Activated CD4-positive, alpha-beta memory T cell treated with anti-CD3 and anti-CD28 coated beads, Interleukin-2, amount 10 ng/mL, durations not matched to agents 7 days and 5 days (primary cell): ENCODE measurements around the gene CYTH2. TPM values are rescaled to one million over a fixed set of nuclear protein-coding genes. Genes with fewer than 3 reads are reported as not detected.
"Not testable (repeated sequence)": the region's sequence is repeated elsewhere in the genome, so short reads cannot be mapped to it uniquely, and the experiment has no call there.

ENCODE experiments used
- CTCF ChIA-PET: fragments of 350-600 bp; sonication (Branson Sonifier 250); formaldehyde crosslinking; loops from one replicate; lab custom pipeline; 2021; ENCODE audit warnings: antibody characterized with exemption, inconsistent platforms; lab: Charles Lee
- POLR2A ChIA-PET: fragments of 350-600 bp; sonication (Branson Sonifier 250); formaldehyde crosslinking; loops from one replicate; lab custom pipeline; 2021; ENCODE audit warnings: antibody characterized with exemption; lab: Charles Lee
- DNase-seq: peaks from one replicate; pipeline ENCODE4 v3.0.0-alpha.2; 2020
- H3K27ac Mint-ChIP-seq: one replicate; pipeline ENCODE4 v1.8.0; 2021; ENCODE audit warnings: mild to moderate bottlenecking, mixed read lengths
- H3K27me3 Mint-ChIP-seq: one replicate; pipeline ENCODE4 v1.8.0; 2021; ENCODE audit warnings: mixed read lengths
- H3K36me3 Mint-ChIP-seq: one replicate; pipeline ENCODE4 v1.8.0; 2021; ENCODE audit warnings: low read depth, mixed read lengths
- H3K4me1 Mint-ChIP-seq: one replicate; pipeline ENCODE4 v1.8.0; 2021; ENCODE audit warnings: mixed read lengths
- H3K4me3 Mint-ChIP-seq: one replicate; pipeline ENCODE4 v1.8.0; 2021; ENCODE audit warnings: mild to moderate bottlenecking, mixed read lengths
- H3K9me3 Mint-ChIP-seq: one replicate; pipeline ENCODE4 v1.8.0; 2021; ENCODE audit warnings: mixed read lengths
- total RNA-seq, 2 experiments: library from RNA; stranded (reverse); gene quantifications; one replicate each; pipeline ENCODE4 v1.2.3, GENCODE V29; 2021

CYTH2 gene
- total RNA-seq, 2 experiments from 2014 or later: 53.2 to 55.3 TPM

DNA sequence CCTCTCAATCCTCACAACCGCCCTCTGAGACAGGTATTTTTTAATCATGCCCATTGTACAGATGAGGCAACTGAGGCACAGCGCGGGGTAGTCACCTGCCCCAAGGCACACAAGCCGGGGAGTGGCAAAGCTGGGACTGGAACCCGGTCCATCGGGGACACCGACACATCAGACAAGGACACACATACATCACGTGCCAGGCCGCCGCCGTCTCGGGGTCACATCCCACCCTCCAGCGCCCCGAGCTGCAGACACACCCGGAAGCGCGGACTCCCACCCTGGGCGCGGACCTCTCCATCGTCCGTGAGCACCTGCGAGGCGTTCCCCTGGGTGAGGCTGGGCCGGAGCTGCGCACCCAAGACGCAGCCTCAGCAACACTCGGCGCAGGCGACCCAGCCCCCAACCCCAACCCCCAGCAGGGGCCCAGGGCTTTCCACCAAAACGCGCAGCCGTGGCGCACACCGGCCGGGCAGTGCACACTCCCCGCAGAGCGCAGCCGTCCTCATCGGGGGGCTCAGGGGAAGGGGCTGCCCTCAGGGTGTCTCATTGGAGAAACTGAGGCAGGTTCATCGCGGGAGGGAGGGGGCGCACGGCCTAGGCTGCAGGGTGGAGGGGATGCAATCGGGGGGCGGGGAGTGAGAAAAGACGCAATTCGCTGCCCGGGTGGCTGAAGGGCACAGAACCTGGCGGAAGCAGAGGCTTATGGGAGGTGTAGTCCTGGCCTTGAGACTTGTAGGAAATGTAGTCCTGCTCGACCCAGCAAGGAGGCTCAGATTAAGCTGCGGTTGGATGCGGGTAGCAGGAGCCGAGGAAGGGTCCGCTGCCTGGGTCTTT lies 44.3 kb downstream of the CYTH2 start:
- Mint-ChIP-seq H3K4me3 (no peak overlapping the region), H3K27me3 (no peaks in the 10 kb centered on the region), H3K36me3 (no peaks in the 10 kb centered on the region), H3K27ac (peak overlapping the region; percentile 53), H3K9me3 (no peaks in the 10 kb centered on the region), H3K4me1 (peaks cover 19% of the 10 kb centered on the region)
- ChIA-PET CTCF (interaction anchor here (1.1 to 2.3 kb wide), 3 partner anchors 71 to 123 kb away, joined by 3 to 13 read pairs (median 4); no protein-coding TSS in a partner anchor), POLR2A (interaction anchor here (0.6 to 2.4 kb wide), 9 partner anchors 10 to 253 kb away, joined by 3 to 10 read pairs (median 3); no protein-coding TSS in a partner anchor)
- peak; percentile 78 for DNase-seq

DNA sequence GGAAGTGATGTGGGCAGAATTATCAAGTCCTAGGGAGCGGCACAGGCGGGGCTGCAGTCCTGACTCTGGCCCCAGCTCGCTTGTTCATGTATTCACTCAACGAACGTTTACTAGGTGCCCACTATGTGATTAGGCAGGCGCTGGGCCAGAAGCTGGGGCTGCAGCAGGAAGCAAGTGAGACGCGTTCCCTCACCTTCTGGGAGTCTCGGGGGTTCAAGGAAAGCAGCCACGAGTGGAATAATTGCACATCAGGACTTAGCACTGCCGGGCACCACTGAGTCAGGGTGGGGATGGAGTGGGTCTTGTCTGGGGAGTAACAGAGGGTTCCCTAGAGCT lies 44.9 kb downstream of the CYTH2 start:
- DNase-seq: no peak
- Mint-ChIP-seq H3K4me1 (peaks cover 19% of the 10 kb centered on the region), H3K9me3 (no peaks in the 10 kb centered on the region), H3K36me3 (no peaks in the 10 kb centered on the region), H3K27ac (no peak overlapping the region), H3K27me3 (no peaks in the 10 kb centered on the region), H3K4me3 (no peak overlapping the region)
- CTCF ChIA-PET: interaction anchor here (1.1 to 2.3 kb wide), 3 partner anchors 70 to 123 kb away, joined by 3 to 13 read pairs (median 4); no protein-coding TSS in a partner anchor
- POLR2A ChIA-PET: interaction anchor here (0.6 to 2.4 kb wide), 8 partner anchors 9 to 254 kb away, joined by 3 to 10 read pairs (median 3); no protein-coding TSS in a partner anchor

DNA sequence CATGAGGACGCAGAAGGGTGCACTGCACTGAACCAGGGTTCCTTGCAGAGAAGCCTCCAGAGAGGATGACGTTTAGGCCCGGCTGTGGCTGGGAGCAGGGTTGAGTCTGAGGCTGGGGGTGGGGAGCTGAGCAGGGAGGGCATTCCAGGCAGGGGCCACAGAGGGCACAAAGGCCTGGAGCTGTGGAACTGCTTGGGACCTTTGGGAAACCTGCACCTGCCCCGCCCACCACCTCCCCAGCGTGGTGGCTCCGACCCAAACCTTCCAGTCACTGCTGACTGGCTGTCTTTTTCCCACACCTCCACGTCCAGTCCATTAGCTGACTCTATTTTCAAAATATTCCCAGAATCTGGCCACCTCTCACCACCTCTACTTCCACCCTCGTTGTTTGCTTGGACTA lies 47.4 kb downstream of the CYTH2 start:
- Mint-ChIP-seq H3K27me3 (no peaks in the 10 kb centered on the region), H3K9me3 (no peaks in the 10 kb centered on the region), H3K27ac (no peak overlapping the region), H3K36me3 (no peaks in the 10 kb centered on the region), H3K4me1 (peaks cover 8% of the 10 kb centered on the region), H3K4me3 (no peak overlapping the region)
- DNase-seq: no peak
- POLR2A ChIA-PET: no interaction called here
- CTCF ChIA-PET: interaction anchor here (0.9 to 1.2 kb wide), 2 partner anchors 9 to 10 kb away, joined by 3 read pairs; no protein-coding TSS in a partner anchor

DNA sequence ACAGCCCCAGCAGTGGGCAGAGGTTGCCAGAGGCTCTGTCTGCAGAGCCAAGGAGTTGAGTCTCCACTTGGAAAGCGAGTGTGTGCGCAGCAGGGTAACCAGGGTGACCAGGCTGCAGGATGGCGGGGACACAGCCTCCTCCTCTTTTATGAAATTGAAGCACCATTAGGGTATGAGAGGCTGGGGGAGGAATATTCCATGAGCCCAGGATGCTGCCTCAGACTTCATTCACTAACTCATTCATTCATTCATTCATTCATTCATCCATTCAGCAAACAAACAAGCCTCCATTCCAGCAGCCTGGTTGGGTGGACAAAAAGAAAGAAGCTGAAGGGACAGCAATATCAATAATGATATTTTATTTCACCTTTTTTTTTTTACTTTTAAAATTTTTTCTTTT lies 49.0 kb downstream of the CYTH2 start:
- ChIA-PET CTCF (interaction anchor here (1.1 to 1.6 kb wide), 4 partner anchors 12 to 70 kb away, joined by 3 to 6 read pairs (median 4); no protein-coding TSS in a partner anchor), POLR2A (no interaction called here)
- Mint-ChIP-seq H3K4me1 (peaks cover 8% of the 10 kb centered on the region), H3K27me3 (peaks cover 2% of the 10 kb centered on the region), H3K9me3 (no peaks in the 10 kb centered on the region), H3K36me3 (no peaks in the 10 kb centered on the region), H3K4me3 (no peak overlapping the region), H3K27ac (no peak overlapping the region)
- DNase-seq: no peak

DNA sequence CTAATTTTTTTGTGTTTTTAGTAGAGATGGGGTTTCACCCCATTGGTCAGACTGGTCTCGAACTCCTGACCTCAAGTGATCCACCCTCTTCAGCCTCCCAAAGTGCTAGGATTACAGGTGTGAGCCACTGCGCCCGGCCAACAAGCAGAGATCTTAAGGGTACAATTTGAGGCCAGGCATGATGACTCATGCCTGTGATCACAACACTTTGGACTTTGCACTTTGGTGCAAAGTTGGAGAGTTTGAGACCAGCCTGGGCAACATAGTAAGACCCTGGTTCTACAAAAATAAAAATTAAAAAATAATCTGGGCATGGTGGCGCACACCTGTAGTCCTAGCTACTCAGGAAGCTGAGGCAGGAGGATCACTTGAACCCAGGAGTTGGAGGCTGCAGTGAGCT lies 50.3 kb downstream of the CYTH2 start:
- not testable (repeated sequence) for H3K4me1 Mint-ChIP-seq, H3K27ac Mint-ChIP-seq, H3K27me3 Mint-ChIP-seq, H3K9me3 Mint-ChIP-seq, DNase-seq, H3K4me3 Mint-ChIP-seq, H3K36me3 Mint-ChIP-seq
- ChIA-PET CTCF (interaction anchor here (0.6 to 1.3 kb wide), 4 partner anchors 65 to 69 kb away, joined by 3 to 4 read pairs (median 3); no protein-coding TSS in a partner anchor), POLR2A (interaction anchor here (0.6 kb wide), 1 partner anchor 368 kb away, joined by 3 read pairs; no protein-coding TSS in a partner anchor)

DNA sequence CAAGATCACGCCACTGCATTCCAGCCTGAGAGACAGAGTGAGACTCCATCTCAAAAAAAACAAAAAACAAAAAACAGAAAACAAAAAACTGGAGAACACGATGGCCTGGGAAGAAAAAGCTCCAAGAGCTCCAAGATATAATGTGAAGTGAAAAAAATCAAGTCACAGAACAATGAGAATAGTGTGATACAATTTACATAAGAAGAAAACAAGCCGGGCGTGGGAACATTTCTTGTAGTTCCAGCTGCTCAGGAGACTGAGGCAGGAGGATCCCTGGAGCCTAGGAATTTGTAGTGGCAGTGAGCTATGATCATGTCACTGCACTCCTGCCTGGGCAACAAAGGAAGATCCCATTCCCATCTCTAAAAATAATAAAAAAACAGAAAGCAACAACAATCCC lies 51.0 kb downstream of the CYTH2 start:
- ChIA-PET CTCF (interaction anchor here (0.6 to 1.0 kb wide), 4 partner anchors 63 to 326 kb away, joined by 3 read pairs; no protein-coding TSS in a partner anchor), POLR2A (interaction anchor here (0.6 kb wide), 2 partner anchors 367 to 1849 kb away, joined by 3 read pairs; no protein-coding TSS in a partner anchor)
- H3K27ac Mint-ChIP-seq: no peak overlapping the region
- H3K4me1 Mint-ChIP-seq: no peaks in the 10 kb centered on the region
- no peak for DNase-seq
- peaks cover 4% of the 10 kb centered on the region for H3K9me3 Mint-ChIP-seq
- no peak overlapping the region for H3K4me3 Mint-ChIP-seq
- H3K36me3 Mint-ChIP-seq: peaks cover 5% of the 10 kb centered on the region
- peaks cover 6% of the 10 kb centered on the region for H3K27me3 Mint-ChIP-seq

DNA sequence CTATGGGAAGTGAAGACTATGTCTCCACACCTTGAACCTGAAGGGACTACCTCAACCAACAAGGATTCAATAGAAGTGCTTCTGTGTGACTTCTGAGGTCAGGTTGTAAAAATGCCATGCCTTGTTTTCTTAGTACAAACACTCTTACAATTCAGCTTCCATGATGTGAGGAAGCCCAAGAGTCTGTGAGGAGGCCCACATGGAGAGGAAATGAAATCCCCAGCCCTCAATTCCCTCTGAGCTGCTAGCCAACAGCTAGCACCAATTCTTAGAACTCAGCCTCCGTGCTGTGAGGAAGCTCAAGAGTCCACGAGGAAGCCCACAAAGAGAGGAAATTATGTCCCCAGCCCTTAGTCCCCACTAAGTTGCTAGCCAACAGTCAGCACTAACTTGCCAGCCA lies 55.1 kb downstream of the CYTH2 start:
- no peak overlapping the region for H3K4me3 Mint-ChIP-seq
- H3K36me3 Mint-ChIP-seq: peaks cover 7% of the 10 kb centered on the region
- POLR2A ChIA-PET: no interaction called here
- CTCF ChIA-PET: interaction anchor here (1.6 kb wide), 1 partner anchor 18 kb away, joined by 5 read pairs; no protein-coding TSS in a partner anchor
- DNase-seq: no peak
- H3K27ac Mint-ChIP-seq: no peak overlapping the region
- H3K27me3 Mint-ChIP-seq: peaks cover 6% of the 10 kb centered on the region
- peaks cover 23% of the 10 kb centered on the region for H3K9me3 Mint-ChIP-seq
- no peaks in the 10 kb centered on the region for H3K4me1 Mint-ChIP-seq

DNA sequence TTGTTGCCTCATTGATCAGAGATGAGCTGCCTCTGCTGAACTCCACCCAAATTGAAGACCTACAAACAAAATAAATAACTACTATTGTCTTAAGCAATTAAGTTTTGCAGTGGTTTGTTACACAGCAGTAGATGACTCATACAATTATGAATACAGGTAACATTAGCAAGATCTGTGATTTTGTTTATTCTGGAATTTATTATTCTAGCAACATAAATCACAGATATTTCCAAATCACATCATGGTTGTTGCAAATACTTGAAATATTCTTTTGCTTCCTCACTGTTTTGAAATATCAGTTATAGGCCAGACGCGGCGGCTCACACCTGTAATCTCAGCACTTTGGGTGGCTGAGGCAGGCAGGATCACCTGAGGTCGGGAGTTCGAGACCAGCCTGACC lies 55.6 kb downstream of the CYTH2 start:
- Mint-ChIP-seq H3K4me1 (no peaks in the 10 kb centered on the region), H3K27me3 (peaks cover 6% of the 10 kb centered on the region), H3K27ac (no peak overlapping the region), H3K36me3 (peaks cover 7% of the 10 kb centered on the region), H3K9me3 (peaks cover 24% of the 10 kb centered on the region), H3K4me3 (no peak overlapping the region)
- CTCF ChIA-PET: interaction anchor here (1.1 kb wide), 1 partner anchor 60 kb away, joined by 5 read pairs; no protein-coding TSS in a partner anchor
- POLR2A ChIA-PET: no interaction called here
- DNase-seq: no peak

DNA sequence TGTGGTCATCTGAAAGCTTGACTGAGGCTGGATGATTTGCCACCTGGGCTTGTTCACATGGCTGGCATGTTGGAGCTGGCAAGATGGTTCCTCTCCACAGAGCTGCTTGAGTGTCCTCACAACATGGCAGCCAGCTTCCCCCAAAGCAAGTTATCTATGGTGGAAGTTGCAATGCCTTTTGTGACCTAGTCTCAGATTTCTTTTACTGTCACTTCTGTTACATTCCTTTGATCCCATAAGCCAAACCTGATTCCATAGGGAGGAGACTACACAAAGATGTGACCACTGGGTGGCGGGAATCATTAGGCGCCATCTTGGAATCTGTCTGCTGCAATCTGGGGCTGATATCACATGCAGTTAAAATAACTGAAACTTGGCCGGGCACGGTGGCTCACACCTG lies 60.0 kb downstream of the CYTH2 start:
- H3K4me1 Mint-ChIP-seq: no peaks in the 10 kb centered on the region
- peaks cover 22% of the 10 kb centered on the region for H3K9me3 Mint-ChIP-seq
- no peak overlapping the region for H3K27ac Mint-ChIP-seq
- no peak for DNase-seq
- CTCF ChIA-PET: no interaction called here
- H3K27me3 Mint-ChIP-seq: peaks cover 2% of the 10 kb centered on the region
- POLR2A ChIA-PET: no interaction called here
- peaks cover 5% of the 10 kb centered on the region for H3K36me3 Mint-ChIP-seq
- no peak overlapping the region for H3K4me3 Mint-ChIP-seq

DNA sequence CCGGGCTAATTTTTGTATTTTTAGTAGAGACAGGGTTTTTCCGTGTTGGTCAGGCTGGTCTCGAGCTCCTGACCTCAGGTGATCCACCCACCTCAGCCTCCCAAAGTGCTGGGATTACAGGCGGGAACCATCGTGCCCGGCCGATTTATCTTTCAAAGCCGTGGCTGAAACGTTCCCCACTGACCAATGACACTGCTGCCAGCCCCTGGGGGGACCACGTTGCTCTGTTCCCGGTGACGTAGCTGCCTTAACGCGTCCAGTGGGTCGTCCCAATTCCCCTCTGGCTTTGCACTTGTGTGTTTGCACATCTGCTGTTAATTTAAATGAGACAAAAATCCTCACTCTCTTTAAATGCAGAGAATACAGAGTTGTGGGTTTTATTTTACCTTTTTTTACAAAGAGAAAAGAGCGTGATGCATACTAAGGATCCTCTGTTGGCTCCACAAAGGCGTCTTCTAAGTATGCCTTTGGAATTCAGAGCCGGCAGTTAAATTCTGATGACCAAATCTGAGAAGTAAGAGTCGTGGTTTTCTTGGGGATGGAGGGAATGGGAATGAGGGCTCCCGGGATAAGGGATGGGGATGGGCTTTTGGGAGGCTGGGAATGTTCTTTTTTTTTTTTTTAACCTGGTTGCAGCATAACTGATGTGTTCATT lies 61.0 kb downstream of the CYTH2 start:
- no peak for DNase-seq
- H3K4me3 Mint-ChIP-seq: no peak overlapping the region
- ChIA-PET POLR2A (no interaction called here), CTCF (interaction anchor here (1.0 kb wide), 1 partner anchor 12 kb away, joined by 4 read pairs; no protein-coding TSS in a partner anchor)
- H3K4me1 Mint-ChIP-seq: no peaks in the 10 kb centered on the region
- H3K9me3 Mint-ChIP-seq: peaks cover 19% of the 10 kb centered on the region
- H3K36me3 Mint-ChIP-seq: peaks cover 3% of the 10 kb centered on the region
- no peaks in the 10 kb centered on the region for H3K27me3 Mint-ChIP-seq
- no peak overlapping the region for H3K27ac Mint-ChIP-seq

DNA sequence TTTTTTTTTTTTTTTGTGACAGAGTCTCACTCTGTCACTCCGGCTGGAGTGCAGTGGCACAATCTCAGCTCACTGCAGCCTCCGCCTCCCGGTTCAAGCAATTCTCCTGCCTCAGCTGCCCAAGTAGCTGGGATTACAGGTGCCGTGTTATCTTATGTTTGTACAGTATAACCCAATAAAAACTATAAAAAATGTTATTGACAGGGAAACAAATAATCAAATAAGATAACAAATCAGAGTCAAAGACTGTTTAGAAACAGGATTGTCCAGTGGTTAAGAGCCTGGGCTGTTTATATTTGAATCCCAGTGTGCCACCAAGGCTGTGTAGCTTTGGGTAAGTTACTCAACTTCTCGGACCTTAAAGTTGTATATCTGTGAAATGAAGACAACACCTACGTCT lies 61.6 kb downstream of the CYTH2 start:
- H3K27ac Mint-ChIP-seq: no peak overlapping the region
- H3K27me3 Mint-ChIP-seq: no peaks in the 10 kb centered on the region
- H3K9me3 Mint-ChIP-seq: peaks cover 19% of the 10 kb centered on the region
- no peak for DNase-seq
- POLR2A ChIA-PET: no interaction called here
- CTCF ChIA-PET: interaction anchor here (1.0 kb wide), 1 partner anchor 12 kb away, joined by 4 read pairs; no protein-coding TSS in a partner anchor
- peaks cover 3% of the 10 kb centered on the region for H3K36me3 Mint-ChIP-seq
- H3K4me1 Mint-ChIP-seq: no peaks in the 10 kb centered on the region
- no peak overlapping the region for H3K4me3 Mint-ChIP-seq
